Panc1 (cell line): ENCODE results near the gene HS3ST5. TPM values are rescaled to one million over a fixed set of nuclear protein-coding genes. Genes with fewer than 3 reads are reported as not detected.

ENCODE experiments used
- ATAC-seq: fragments of 200-7000 bp; cut with Tn5 transposase; 2 replicates; pipeline ENCODE4 v1.9.1; 2020; ENCODE audit warnings: mild to moderate bottlenecking, moderate library complexity
- BruUV-seq: library from RNA; stranded (reverse); fragments of 400-500 nt; replicated peaks from 2 replicates; lab custom pipeline; 2021; lab: Mats Ljungman, UMichigan
- CTCF ChIA-PET: fragments of 300-600 bp; sonication (Branson Sonifier 250); formaldehyde crosslinking; loops from one replicate; lab custom pipeline; 2022; ENCODE audit warnings: antibody characterized with exemption; lab: Charles Lee
- POLR2A ChIA-PET: fragments of 300-600 bp; sonication (Branson Sonifier 250); formaldehyde crosslinking; loops from one replicate; lab custom pipeline; 2022; ENCODE audit warnings: antibody characterized with exemption; lab: Charles Lee
- DNase-seq: peaks from one replicate; pipeline ENCODE4 v3.0.0-alpha.2; 2010; ENCODE audit warnings: low read depth, low spot score
- H3K27ac ChIP-seq: 2 replicates; pipeline ENCODE4 v1.5.1; 2011; ENCODE audit warnings: mild to moderate bottlenecking, low read length, inconsistent platforms
- H3K27me3 ChIP-seq: fragments of 200-500 bp; sonication (Bioruptor generic); 2 replicates; pipeline ENCODE4 v1.6.0; 2014; ENCODE audit warnings: low read length, inconsistent platforms; ENCODE audit not compliant: control insufficient read depth, insufficient read depth
- H3K36me3 ChIP-seq: fragments of 200-500 bp; sonication (Bioruptor generic); 2 replicates; pipeline ENCODE4 v1.5.1; 2014; ENCODE audit warnings: inconsistent platforms, mild to moderate bottlenecking, low read length, moderate library complexity; ENCODE audit not compliant: control insufficient read depth, insufficient read depth
- H3K4me1 ChIP-seq: 2 replicates; pipeline ENCODE4 v1.5.1; 2011; ENCODE audit warnings: inconsistent platforms, mild to moderate bottlenecking, low read length, moderate library complexity; ENCODE audit not compliant: control insufficient read depth, insufficient read depth
- H3K4me3 ChIP-seq, 2 experiments: 2 replicates each; pipeline ENCODE4 v1.5.1; 2011 to 2012; ENCODE audit warnings: low read depth in 2 of 2, low read length in 2 of 2, mild to moderate bottlenecking in 2 of 2, inconsistent platforms in 1 of 2, moderate library complexity in 1 of 2
- H3K9me3 ChIP-seq: fragments of 200-500 bp; sonication (Bioruptor generic); 2 replicates; pipeline ENCODE4 v1.5.1; 2014; ENCODE audit warnings: low read depth, mild to moderate bottlenecking, inconsistent platforms, low read length, moderate library complexity; ENCODE audit not compliant: control insufficient read depth, insufficient read depth
- POLR2AphosphoS5 ChIP-seq: IDR thresholded peaks from 2 replicates; pipeline ENCODE4 v1.6.1; 2012; ENCODE audit warnings: mild to moderate bottlenecking, low read depth, low read length, moderate library complexity
- SIN3A ChIP-seq: IDR thresholded peaks from 2 replicates; pipeline ENCODE4 v1.6.1; 2012; ENCODE audit warnings: low read depth, mild to moderate bottlenecking, low read length, moderate library complexity, borderline replicate concordance; ENCODE audit not compliant: insufficient read depth
- TCF7L2 ChIP-seq: IDR thresholded peaks from 2 replicates; pipeline ENCODE4 v1.6.1; 2011; ENCODE audit warnings: mild to moderate bottlenecking, low read depth, low read length, inconsistent platforms
- in situ Hi-C: cut with HindIII; loops from 2 replicates; pipeline ENCODE4 v1.10.0; 2016; ENCODE audit warnings: low sequenced_read_pairs, low pct_unique_long_range_greater_than_20kb
- intact Hi-C: fragments of 100-400 bp; cut with micrococcal nuclease; formaldehyde crosslinking; loops from one replicate; pipeline ENCODE4 v1.10.0; 2022; ENCODE audit not compliant: unreplicated experiment
- total RNA-seq: library from RNA; stranded (reverse); gene quantifications from one replicate; pipeline ENCODE4 v1.2.1, GENCODE V29; 2021; ENCODE audit not compliant: unreplicated experiment
- TF ChIP-seq, protein P1 (sequence below), 2 experiments: IDR thresholded peaks; 2 replicates each; pipeline ENCODE4 v1.6.1; 2011 to 2012; ENCODE audit warnings: low read depth in 2 of 2, control low read depth in 1 of 2, low read length in 1 of 2, mild to moderate bottlenecking in 1 of 2, moderate library complexity in 1 of 2; ENCODE audit not compliant: insufficient read depth in 1 of 2
- TF ChIP-seq, protein P2 (sequence below): fragments of 450-650 bp; IDR thresholded peaks from 2 replicates; pipeline ENCODE4 v1.5.1; 2017; ENCODE audit warnings: mild to moderate bottlenecking

HS3ST5 gene
- total RNA-seq, 1 experiment from 2014 or later = 0.05 TPM

- POLR2A ChIA-PET = no interaction called here
- Histone ChIP-seq H3K4me1 (no peaks in the 10 kb centered on the region), H3K27ac (no peak overlapping the region), H3K36me3 (no peaks in the 10 kb centered on the region), H3K4me3 (no peak overlapping the region), H3K27me3 (no peaks in the 10 kb centered on the region), H3K9me3 (no peaks in the 10 kb centered on the region)
- no TSS peak for BruUV-seq
- in situ Hi-C loops = no loop called here
- CTCF ChIA-PET = no interaction called here
- TF ChIP-seq, protein P1, sequence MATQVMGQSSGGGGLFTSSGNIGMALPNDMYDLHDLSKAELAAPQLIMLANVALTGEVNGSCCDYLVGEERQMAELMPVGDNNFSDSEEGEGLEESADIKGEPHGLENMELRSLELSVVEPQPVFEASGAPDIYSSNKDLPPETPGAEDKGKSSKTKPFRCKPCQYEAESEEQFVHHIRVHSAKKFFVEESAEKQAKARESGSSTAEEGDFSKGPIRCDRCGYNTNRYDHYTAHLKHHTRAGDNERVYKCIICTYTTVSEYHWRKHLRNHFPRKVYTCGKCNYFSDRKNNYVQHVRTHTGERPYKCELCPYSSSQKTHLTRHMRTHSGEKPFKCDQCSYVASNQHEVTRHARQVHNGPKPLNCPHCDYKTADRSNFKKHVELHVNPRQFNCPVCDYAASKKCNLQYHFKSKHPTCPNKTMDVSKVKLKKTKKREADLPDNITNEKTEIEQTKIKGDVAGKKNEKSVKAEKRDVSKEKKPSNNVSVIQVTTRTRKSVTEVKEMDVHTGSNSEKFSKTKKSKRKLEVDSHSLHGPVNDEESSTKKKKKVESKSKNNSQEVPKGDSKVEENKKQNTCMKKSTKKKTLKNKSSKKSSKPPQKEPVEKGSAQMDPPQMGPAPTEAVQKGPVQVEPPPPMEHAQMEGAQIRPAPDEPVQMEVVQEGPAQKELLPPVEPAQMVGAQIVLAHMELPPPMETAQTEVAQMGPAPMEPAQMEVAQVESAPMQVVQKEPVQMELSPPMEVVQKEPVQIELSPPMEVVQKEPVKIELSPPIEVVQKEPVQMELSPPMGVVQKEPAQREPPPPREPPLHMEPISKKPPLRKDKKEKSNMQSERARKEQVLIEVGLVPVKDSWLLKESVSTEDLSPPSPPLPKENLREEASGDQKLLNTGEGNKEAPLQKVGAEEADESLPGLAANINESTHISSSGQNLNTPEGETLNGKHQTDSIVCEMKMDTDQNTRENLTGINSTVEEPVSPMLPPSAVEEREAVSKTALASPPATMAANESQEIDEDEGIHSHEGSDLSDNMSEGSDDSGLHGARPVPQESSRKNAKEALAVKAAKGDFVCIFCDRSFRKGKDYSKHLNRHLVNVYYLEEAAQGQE (IDR thresholded peaks at IDR 0.05; ENCODE audit: insufficient read depth in 1 of 2, low read depth in 2 of 2, low read length in 1 of 2) = no peak
- no peak for TF ChIP-seq TCF7L2
- TF ChIP-seq, protein P2, sequence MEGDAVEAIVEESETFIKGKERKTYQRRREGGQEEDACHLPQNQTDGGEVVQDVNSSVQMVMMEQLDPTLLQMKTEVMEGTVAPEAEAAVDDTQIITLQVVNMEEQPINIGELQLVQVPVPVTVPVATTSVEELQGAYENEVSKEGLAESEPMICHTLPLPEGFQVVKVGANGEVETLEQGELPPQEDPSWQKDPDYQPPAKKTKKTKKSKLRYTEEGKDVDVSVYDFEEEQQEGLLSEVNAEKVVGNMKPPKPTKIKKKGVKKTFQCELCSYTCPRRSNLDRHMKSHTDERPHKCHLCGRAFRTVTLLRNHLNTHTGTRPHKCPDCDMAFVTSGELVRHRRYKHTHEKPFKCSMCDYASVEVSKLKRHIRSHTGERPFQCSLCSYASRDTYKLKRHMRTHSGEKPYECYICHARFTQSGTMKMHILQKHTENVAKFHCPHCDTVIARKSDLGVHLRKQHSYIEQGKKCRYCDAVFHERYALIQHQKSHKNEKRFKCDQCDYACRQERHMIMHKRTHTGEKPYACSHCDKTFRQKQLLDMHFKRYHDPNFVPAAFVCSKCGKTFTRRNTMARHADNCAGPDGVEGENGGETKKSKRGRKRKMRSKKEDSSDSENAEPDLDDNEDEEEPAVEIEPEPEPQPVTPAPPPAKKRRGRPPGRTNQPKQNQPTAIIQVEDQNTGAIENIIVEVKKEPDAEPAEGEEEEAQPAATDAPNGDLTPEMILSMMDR = no peak
- TF ChIP-seq POLR2AphosphoS5 = no peak
- TF ChIP-seq SIN3A = no peak
- ATAC-seq (no peak), DNase-seq (no peak)
- intact Hi-C loops = no loop called here
Observed at GRCh38 chr6:114039841-114040240, 303.0 kb downstream of the HS3ST5 start.

DNA sequence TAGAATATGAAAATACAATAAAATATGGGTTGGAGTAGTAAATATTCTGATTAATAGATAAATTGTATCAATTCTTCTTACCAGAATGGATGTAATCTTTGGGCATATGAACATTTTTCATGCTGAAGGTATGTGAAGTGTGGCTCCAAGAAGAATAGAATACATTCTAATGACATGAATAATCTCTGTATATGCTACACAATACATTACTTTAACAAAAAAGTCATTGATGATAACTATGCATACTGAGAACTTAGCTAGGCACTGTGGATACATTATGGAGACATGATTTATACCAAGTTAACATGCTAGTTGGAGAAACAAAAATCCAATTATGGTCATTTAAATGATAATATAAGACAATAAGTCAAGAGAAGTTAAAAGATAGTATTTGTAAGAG, 309.2 kb downstream of the HS3ST5 start:
- H3K27me3 ChIP-seq = no peaks in the 10 kb centered on the region
- BruUV-seq = no TSS peak
- H3K4me1 ChIP-seq = no peaks in the 10 kb centered on the region
- in situ Hi-C loops (no loop called here), intact Hi-C loops (no loop called here)
- TF ChIP-seq, protein P1 (IDR thresholded peaks at IDR 0.05; ENCODE audit: insufficient read depth in 1 of 2, low read depth in 2 of 2, low read length in 1 of 2) = no peak
- TF ChIP-seq, protein P2 = no peak
- TF ChIP-seq POLR2AphosphoS5 = no peak
- TF ChIP-seq TCF7L2 = no peak
- no peak for TF ChIP-seq SIN3A
- ChIA-PET POLR2A (no interaction called here), CTCF (no interaction called here)
- no peak overlapping the region for H3K27ac ChIP-seq
- H3K36me3 ChIP-seq = no peaks in the 10 kb centered on the region
- no peak for DNase-seq
- no peak overlapping the region for H3K4me3 ChIP-seq
- no peaks in the 10 kb centered on the region for H3K9me3 ChIP-seq
- ATAC-seq = no peak
